ENCODE results near the gene ESCO1.

ESCO1 gene

GRCh38 chr18:21486905-21487437 is 113.5 kb downstream of the ESCO1 start:
- DNase-seq: no peak

DNA sequence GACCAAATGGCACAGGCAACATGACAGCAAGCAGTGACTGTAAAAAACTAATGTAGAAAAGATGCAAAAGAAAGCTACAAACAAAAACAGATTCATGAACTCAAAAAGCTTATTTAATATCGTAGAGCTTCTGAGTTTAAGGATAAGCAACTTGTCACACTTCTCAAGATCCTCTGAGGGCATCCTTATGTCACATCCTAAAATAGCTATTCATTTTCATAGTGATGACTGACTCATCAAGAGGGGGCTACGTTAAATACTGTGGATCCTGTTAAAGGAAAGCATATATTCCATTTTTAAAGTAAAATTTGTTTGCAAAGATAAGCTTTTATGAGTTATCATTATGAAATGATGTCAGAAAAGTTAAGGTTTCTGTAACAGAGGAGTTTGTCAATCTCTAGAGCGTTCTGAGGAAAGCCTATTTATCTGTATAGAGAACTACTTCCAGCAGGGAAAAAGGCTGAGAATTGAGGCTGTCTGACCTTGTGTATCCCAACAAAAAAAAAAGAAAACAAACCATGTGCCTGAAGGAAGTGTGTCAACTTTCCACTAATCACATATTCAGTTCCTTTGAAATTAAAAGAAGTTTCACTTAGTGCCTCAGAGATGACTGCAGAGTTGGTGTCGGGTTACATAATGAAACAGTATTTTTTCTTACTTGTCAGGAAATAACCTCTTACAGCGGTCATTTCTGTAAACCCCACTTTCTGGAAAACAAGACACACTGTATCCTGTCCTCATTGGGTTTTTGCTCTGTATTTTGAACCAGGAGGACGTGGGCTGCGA is 115.5 kb downstream of the ESCO1 start:
- DNase-seq: no peak

DNA sequence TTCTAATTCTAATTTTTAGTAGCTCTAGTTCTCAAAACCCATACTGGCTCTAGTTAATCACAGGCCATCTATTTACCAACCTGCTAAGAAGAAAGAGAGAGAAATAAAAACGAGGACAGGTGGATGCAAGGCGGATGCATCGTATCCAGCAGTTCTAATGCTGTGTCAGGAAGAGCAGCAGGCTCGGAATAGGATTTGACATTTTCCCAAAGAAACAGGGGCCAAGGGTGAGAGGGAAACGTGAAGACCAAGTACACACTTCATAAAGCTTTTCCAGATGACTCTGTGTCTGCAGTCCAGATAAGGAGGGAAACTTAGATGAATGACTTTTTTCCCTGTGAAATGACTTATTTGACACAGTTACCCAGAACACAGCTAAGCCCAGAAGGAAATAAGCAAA is 117.5 kb downstream of the ESCO1 start:
- DNase-seq: no peak

DNA sequence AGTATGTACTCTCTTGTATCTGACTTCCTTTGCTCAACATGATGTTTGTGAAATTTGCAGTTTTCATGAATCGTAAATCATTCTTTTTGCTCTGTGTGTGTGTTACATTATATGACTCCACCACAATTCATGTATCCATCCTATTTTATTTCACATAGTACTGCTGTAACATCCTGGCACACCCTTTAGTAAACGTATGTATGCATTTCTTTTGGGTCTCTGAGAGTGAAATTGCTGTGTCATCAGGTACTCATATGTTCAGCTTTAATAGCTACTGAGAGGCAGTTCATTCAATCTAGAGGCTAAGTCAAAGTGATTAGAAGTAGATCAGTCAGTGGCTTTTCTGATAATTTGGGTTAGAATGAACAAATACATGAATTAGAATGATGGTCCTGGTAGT is 118.8 kb downstream of the ESCO1 start:
- DNase-seq: no peak

- no peak for DNase-seq
These were observed 120.8 kb downstream of the ESCO1 start for GRCh38 chr18:21479721-21480120.

Measured in activated T-cell treated with anti-CD3 and anti-CD28 coated beads, Interleukin-2, amount 50 U/mL, for 1 hour (primary cell).